ENCODE results near the gene MAP4K4.

MAP4K4 gene

DNA sequence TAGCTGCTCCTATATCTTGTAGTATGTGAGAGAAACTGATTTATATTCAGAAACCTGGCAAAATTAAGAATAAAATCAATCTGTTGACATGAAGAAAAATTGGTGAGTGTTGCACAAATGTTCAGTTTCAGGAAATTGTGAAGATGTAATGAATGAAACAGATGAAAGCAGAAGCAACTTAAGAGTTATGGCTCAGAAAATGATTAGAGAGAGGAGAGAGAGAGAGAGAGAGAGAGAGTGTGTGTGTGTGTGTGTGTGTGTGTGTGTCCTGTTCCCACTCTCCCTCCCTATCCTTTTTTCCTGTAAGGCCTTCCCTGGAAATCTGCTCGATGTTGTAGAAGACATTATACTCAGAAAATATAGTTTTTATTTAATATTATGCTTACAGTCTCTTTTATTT lies 31.4 kb downstream of the MAP4K4 start:
- Histone ChIP-seq H2BK120ac (ENCODE audit: low read depth, low read length) (no peak overlapping the region), H3K4me2 (ENCODE audit: insufficient read depth, low read length, poor library complexity, severe bottlenecking) (no peak overlapping the region), H3K36me3 (replicated peaks in 1 of 2; ENCODE audit: control insufficient read depth in 2 of 2, insufficient read depth in 2 of 2, low read length in 2 of 2) (peaks cover 0 to 15% of the 10 kb centered on the region in 2 donors), H3K14ac (ENCODE audit: low read length) (no peak overlapping the region), H4K8ac (ENCODE audit: low read depth, low read length) (no peak overlapping the region), H3K79me1 (ENCODE audit: low read depth, low read length) (peaks cover 4% of the 10 kb centered on the region), H2AFZ (ENCODE audit: low read length) (no peak overlapping the region), H3K9me3 (replicated peaks in 1 of 2; ENCODE audit: control insufficient read depth in 2 of 2, insufficient read depth in 1 of 2, low read depth in 1 of 2, low read length in 2 of 2) (peaks cover 0 to 10% of the 10 kb centered on the region in 2 donors), H3K4me1 (ENCODE audit: control insufficient read depth in 2 of 2, insufficient read depth in 1 of 2, low read depth in 1 of 2, low read length in 2 of 2) (peaks cover 5 to 8% of the 10 kb centered on the region in 2 donors), H3K27me3 (ENCODE audit: control insufficient read depth in 3 of 3, insufficient read depth in 3 of 3, low read depth in 1 of 3, low read length in 3 of 3) (no peaks in the 10 kb centered on the region), H2AK5ac (ENCODE audit: low read depth, low read length) (no peak overlapping the region), H3K4ac (ENCODE audit: low read length) (no peak overlapping the region), H3K18ac (ENCODE audit: low read length) (no peak overlapping the region), H3K4me3 (ENCODE audit: low read length in 2 of 2) (no peak overlapping the region), H4K91ac (ENCODE audit: low read depth, low read length, poor library complexity) (no peak overlapping the region), H2BK5ac (ENCODE audit: low read length) (no peak overlapping the region), H2BK12ac (ENCODE audit: low read length) (no peak overlapping the region), H3K23ac (ENCODE audit: low read depth, low read length, poor library complexity) (no peak overlapping the region), H3K9ac (ENCODE audit: low read depth, low read length, poor library complexity) (no peak overlapping the region), H3K27ac (replicated peaks; ENCODE audit: low read length) (no peak overlapping the region), H2BK15ac (ENCODE audit: low read length) (no peak overlapping the region)
- no CpG with 5 or more reads among the region's 1 CpG for WGBS, 2 donors (ENCODE audit: extremely low coverage in 2 of 2, insufficient read length in 2 of 2, insufficient replicate concordance in 1 of 2)
- DNase-seq (ENCODE audit: low spot score) = no peak

DNA sequence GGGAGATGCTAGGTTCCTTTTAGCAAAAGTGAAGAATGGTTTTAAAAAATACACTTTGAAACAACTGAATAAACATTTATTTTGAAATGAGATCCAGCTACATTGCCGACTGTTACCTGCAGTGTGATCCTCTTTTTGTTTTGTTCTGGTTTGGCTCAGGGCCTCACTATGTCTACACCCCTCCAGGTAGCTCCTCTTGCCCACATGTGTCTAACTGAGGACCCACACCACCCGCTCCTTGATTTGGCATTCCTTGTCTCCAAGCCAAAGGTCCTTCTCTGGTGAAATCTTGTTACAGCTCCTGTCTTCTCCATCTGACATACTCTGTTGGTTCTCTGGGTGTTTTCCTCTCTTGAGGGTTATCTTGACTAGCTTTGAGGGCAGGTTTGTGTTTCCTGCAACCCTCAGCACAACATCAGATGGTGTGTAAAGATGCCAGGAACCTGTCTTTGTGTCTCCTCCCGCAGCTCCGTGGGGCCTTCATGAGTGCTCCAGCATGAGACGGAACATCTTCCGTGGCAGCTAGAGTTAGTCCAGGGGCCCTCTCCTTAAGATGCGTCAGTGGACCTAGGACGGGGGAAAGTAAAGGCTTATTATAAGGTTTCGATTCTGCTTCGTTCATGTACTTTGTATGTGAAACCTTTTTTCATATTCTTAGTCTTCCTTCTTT lies 32.1 kb downstream of the MAP4K4 start:
- Histone ChIP-seq H3K79me1 (ENCODE audit: low read depth, low read length) (peaks cover 4% of the 10 kb centered on the region), H2BK5ac (ENCODE audit: low read length) (no peak overlapping the region), H3K23ac (ENCODE audit: low read depth, low read length, poor library complexity) (no peak overlapping the region), H3K4ac (ENCODE audit: low read length) (no peak overlapping the region), H3K27ac (replicated peaks; ENCODE audit: low read length) (no peak overlapping the region), H3K4me2 (ENCODE audit: insufficient read depth, low read length, poor library complexity, severe bottlenecking) (no peak overlapping the region), H3K4me1 (ENCODE audit: control insufficient read depth in 2 of 2, insufficient read depth in 1 of 2, low read depth in 1 of 2, low read length in 2 of 2) (peaks cover 8 to 11% of the 10 kb centered on the region in 2 donors), H3K18ac (ENCODE audit: low read length) (no peak overlapping the region), H3K36me3 (replicated peaks in 1 of 2; ENCODE audit: control insufficient read depth in 2 of 2, insufficient read depth in 2 of 2, low read length in 2 of 2) (peaks cover 0 to 11% of the 10 kb centered on the region in 2 donors), H2AK5ac (ENCODE audit: low read depth, low read length) (no peak overlapping the region), H2BK15ac (ENCODE audit: low read length) (no peak overlapping the region), H2AFZ (ENCODE audit: low read length) (no peak overlapping the region), H2BK12ac (ENCODE audit: low read length) (no peak overlapping the region), H3K14ac (ENCODE audit: low read length) (no peak overlapping the region), H3K9me3 (replicated peaks in 1 of 2; ENCODE audit: control insufficient read depth in 2 of 2, insufficient read depth in 1 of 2, low read depth in 1 of 2, low read length in 2 of 2) (peaks cover 0 to 7% of the 10 kb centered on the region in 2 donors), H3K4me3 (ENCODE audit: low read length in 2 of 2) (no peak overlapping the region), H4K8ac (ENCODE audit: low read depth, low read length) (no peak overlapping the region), H4K91ac (ENCODE audit: low read depth, low read length, poor library complexity) (no peak overlapping the region), H3K27me3 (ENCODE audit: control insufficient read depth in 3 of 3, insufficient read depth in 3 of 3, low read depth in 1 of 3, low read length in 3 of 3) (no peaks in the 10 kb centered on the region), H2BK120ac (ENCODE audit: low read depth, low read length) (no peak overlapping the region), H3K9ac (ENCODE audit: low read depth, low read length, poor library complexity) (no peak overlapping the region)
- no peak for DNase-seq (ENCODE audit: low spot score)
- WGBS, 2 donors (ENCODE audit: extremely low coverage in 2 of 2, insufficient read length in 2 of 2, insufficient replicate concordance in 1 of 2) = no CpG with 5 or more reads among the region's 10 CpGs

DNA sequence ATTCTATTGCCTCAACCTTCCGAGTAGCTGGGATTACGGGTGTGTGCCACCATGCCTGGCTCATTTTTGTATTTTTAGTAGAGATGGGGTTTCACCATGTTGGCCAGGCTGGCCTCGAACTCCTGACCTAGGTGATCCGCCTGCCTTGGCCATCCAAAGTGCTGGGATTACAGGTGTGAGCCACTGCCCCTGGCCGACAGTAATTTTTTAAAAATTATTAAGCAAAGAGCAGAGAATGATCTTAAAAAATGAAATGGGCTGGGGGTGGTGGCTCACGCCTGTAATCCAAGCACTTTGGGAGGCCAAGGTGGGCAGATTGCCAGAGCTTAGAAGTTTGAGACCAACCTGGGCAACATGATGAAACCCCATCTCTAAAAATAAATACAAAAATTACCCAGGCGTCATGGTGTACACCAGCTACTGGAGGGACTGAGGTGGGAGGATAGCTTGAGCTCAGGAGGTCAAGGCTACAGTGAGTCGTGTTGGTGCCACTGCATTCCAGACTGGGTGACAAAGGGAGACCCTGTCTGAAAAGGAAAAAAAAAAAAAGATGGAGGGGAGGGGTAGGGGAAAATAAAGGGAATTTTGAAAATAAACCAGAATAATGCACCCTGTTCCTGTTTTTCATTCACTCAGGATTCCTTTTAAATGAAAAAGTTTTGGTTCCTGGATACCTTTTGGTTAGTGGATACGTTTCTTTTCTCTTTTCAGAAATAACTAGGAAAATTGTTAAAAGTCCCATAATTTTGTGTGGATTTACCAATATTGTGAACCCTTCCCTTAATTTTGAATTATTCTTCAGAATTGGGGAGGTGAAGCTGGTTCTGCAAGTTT lies 33.9 kb downstream of the MAP4K4 start:
- Histone ChIP-seq H3K4ac (ENCODE audit: low read length) (no peak overlapping the region), H3K18ac (ENCODE audit: low read length) (no peak overlapping the region), H2BK15ac (ENCODE audit: low read length) (no peak overlapping the region), H2AK5ac (ENCODE audit: low read depth, low read length) (no peak overlapping the region), H3K36me3 (replicated peaks in 1 of 2; ENCODE audit: control insufficient read depth in 2 of 2, insufficient read depth in 2 of 2, low read length in 2 of 2) (peaks cover 0 to 3% of the 10 kb centered on the region in 2 donors), H2BK5ac (ENCODE audit: low read length) (no peak overlapping the region), H2AFZ (ENCODE audit: low read length) (no peak overlapping the region), H3K23ac (ENCODE audit: low read depth, low read length, poor library complexity) (no peak overlapping the region), H3K9me3 (replicated peaks in 1 of 2; ENCODE audit: control insufficient read depth in 2 of 2, insufficient read depth in 1 of 2, low read depth in 1 of 2, low read length in 2 of 2) (peaks cover 0 to 3% of the 10 kb centered on the region in 2 donors), H3K4me3 (ENCODE audit: low read length in 2 of 2) (no peak overlapping the region), H3K14ac (ENCODE audit: low read length) (no peak overlapping the region), H2BK12ac (ENCODE audit: low read length) (no peak overlapping the region), H3K4me1 (ENCODE audit: control insufficient read depth in 2 of 2, insufficient read depth in 1 of 2, low read depth in 1 of 2, low read length in 2 of 2) (peaks cover 9 to 22% of the 10 kb centered on the region in 2 donors), H2BK120ac (ENCODE audit: low read depth, low read length) (no peak overlapping the region), H3K79me1 (ENCODE audit: low read depth, low read length) (peaks cover 2% of the 10 kb centered on the region), H4K91ac (ENCODE audit: low read depth, low read length, poor library complexity) (no peak overlapping the region), H3K9ac (ENCODE audit: low read depth, low read length, poor library complexity) (no peak overlapping the region), H3K4me2 (ENCODE audit: insufficient read depth, low read length, poor library complexity, severe bottlenecking) (no peak overlapping the region), H3K27ac (replicated peaks; ENCODE audit: low read length) (no peak overlapping the region), H3K27me3 (ENCODE audit: control insufficient read depth in 3 of 3, insufficient read depth in 3 of 3, low read depth in 1 of 3, low read length in 3 of 3) (no peaks in the 10 kb centered on the region), H4K8ac (ENCODE audit: low read depth, low read length) (no peak overlapping the region)
- DNase-seq (ENCODE audit: low spot score) = no peak
- WGBS, 2 donors (ENCODE audit: extremely low coverage in 2 of 2, insufficient read length in 2 of 2, insufficient replicate concordance in 1 of 2) = no CpG with 5 or more reads among the region's 9 CpGs

DNA sequence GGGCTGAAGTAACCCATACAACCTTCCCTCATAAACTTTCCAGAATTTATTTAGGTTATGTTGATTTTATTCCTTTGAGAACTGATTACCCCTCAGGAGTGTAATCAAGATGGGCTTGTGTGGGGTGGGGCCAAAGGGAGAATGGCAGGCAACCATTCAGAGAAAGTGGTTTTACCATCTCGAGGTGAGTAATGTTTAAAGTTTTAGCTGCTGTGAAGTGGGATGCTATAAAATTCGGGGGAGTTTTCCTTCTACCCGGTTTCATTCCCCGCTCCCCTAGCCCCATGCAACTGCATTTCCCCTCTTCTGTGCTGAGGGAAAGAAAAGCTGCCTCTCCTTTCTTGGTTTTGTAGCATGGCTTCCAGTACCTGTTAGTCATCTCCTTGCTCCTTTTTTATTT lies 34.7 kb downstream of the MAP4K4 start:
- Histone ChIP-seq H3K4ac (ENCODE audit: low read length) (no peak overlapping the region), H3K9ac (ENCODE audit: low read depth, low read length, poor library complexity) (no peak overlapping the region), H3K18ac (ENCODE audit: low read length) (no peak overlapping the region), H4K91ac (ENCODE audit: low read depth, low read length, poor library complexity) (no peak overlapping the region), H4K8ac (ENCODE audit: low read depth, low read length) (no peak overlapping the region), H3K27me3 (ENCODE audit: control insufficient read depth in 3 of 3, insufficient read depth in 3 of 3, low read depth in 1 of 3, low read length in 3 of 3) (no peaks in the 10 kb centered on the region), H3K4me2 (ENCODE audit: insufficient read depth, low read length, poor library complexity, severe bottlenecking) (no peak overlapping the region), H3K4me1 (ENCODE audit: control insufficient read depth in 2 of 2, insufficient read depth in 1 of 2, low read depth in 1 of 2, low read length in 2 of 2) (peaks cover 9 to 22% of the 10 kb centered on the region in 2 donors), H3K9me3 (replicated peaks in 1 of 2; ENCODE audit: control insufficient read depth in 2 of 2, insufficient read depth in 1 of 2, low read depth in 1 of 2, low read length in 2 of 2) (no peaks in the 10 kb centered on the region), H3K14ac (ENCODE audit: low read length) (no peak overlapping the region), H3K36me3 (replicated peaks in 1 of 2; ENCODE audit: control insufficient read depth in 2 of 2, insufficient read depth in 2 of 2, low read length in 2 of 2) (peaks cover 0 to 3% of the 10 kb centered on the region in 2 donors), H2BK120ac (ENCODE audit: low read depth, low read length) (no peak overlapping the region), H3K79me1 (ENCODE audit: low read depth, low read length) (peaks cover 2% of the 10 kb centered on the region), H2BK15ac (ENCODE audit: low read length) (no peak overlapping the region), H3K23ac (ENCODE audit: low read depth, low read length, poor library complexity) (no peak overlapping the region), H2AFZ (ENCODE audit: low read length) (no peak overlapping the region), H3K4me3 (ENCODE audit: low read length in 2 of 2) (no peak overlapping the region), H2BK12ac (ENCODE audit: low read length) (no peak overlapping the region), H2BK5ac (ENCODE audit: low read length) (no peak overlapping the region), H2AK5ac (ENCODE audit: low read depth, low read length) (no peak overlapping the region), H3K27ac (replicated peaks; ENCODE audit: low read length) (no peak overlapping the region)
- DNase-seq (ENCODE audit: low spot score) = no peak
- no CpG with 5 or more reads among the region's 4 CpGs for WGBS, 2 donors (ENCODE audit: extremely low coverage in 2 of 2, insufficient read length in 2 of 2, insufficient replicate concordance in 1 of 2)
